ENCODE measurements around the gene SPRR2G.

DNA sequence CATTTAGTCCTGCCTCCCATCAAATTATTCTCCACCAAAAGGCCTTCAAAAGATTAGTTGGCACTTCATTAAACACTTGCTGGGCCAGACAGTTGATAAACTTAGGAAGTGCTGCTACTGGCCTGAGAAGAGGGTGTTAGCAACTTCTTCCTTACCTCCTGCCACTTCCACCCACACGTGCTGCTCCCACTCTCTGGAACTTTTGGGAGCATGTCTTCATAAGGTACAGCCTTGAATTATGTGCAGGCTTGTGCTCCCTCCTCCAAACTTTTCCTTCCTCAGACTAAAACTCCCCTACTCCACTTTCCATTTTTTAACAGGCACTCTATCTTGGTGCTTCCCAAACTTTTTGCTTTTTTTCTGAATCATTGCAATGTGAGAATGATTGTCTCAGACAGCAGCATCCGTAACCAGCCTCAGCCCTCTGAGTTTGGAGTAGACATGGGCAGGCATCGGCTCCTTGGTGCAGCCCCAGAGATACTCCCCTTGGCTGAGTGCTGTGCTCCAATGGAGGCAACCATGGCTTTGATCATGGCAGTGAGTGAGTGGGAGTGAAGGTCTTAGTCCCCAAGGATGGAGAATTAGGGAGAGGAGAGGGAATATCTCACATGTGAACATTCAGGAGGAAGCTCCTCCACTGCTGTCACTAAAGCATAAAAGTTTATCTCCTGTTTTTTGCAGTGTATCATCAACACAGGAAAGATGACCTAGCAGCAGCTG, 43.8 kb upstream of the SPRR2G start:
- TF ChIP-seq POLR2AphosphoS5 (IDR thresholded peaks at IDR 0.05; ENCODE audit: borderline replicate concordance, low read depth, low read length) = no peak
- TF ChIP-seq EZH2 (IDR thresholded peaks at IDR 0.05) = no peak
- TF ChIP-seq FOXP2 (optimal IDR thresholded peaks at IDR 0.05; ENCODE audit: control extremely low read depth, extremely low read length, insufficient read depth) = no peak

All from SK-N-MC (cell line).